Endodermal cell (in vitro differentiated cells): ENCODE results near the gene DELE1. TPM values are rescaled to one million over a fixed set of nuclear protein-coding genes. Genes with fewer than 3 reads are reported as not detected.
A peak's percentile ranks its signal among the peaks of the same experiment; 100 is the strongest.

ENCODE experiments used
- DNase-seq: peaks from one replicate; pipeline ENCODE4 v3.0.0-alpha.2; 2017
- H3K27ac ChIP-seq: 2 replicates; pipeline ENCODE4 v1.5.1; 2013; ENCODE audit warnings: mild to moderate bottlenecking, low read depth, low read length, moderate library complexity
- H3K27me3 ChIP-seq: 2 replicates; pipeline ENCODE4 v1.6.1; 2013; ENCODE audit warnings: mild to moderate bottlenecking, low read length, moderate library complexity; ENCODE audit not compliant: insufficient read depth, control insufficient read depth, poor library complexity, severe bottlenecking
- H3K36me3 ChIP-seq: 2 replicates; pipeline ENCODE4 v1.7.0; 2013; ENCODE audit warnings: mild to moderate bottlenecking, low read length, moderate library complexity; ENCODE audit not compliant: control insufficient read depth, insufficient read depth
- H3K4me1 ChIP-seq: one replicate; pipeline ENCODE4 v1.7.0; 2013; ENCODE audit warnings: low read length; ENCODE audit not compliant: control insufficient read depth, insufficient read depth
- H3K4me3 ChIP-seq: 2 replicates; pipeline ENCODE4 v1.5.1; 2013; ENCODE audit warnings: mild to moderate bottlenecking, low read length, moderate library complexity
- H3K9ac ChIP-seq: 2 replicates; pipeline ENCODE4 v1.6.1; 2013; ENCODE audit warnings: mild to moderate bottlenecking, low read length, moderate library complexity; ENCODE audit not compliant: poor library complexity, severe bottlenecking; ENCODE audit errors: extremely low read depth
- H3K9me3 ChIP-seq: 2 replicates; pipeline ENCODE4 v1.6.1; 2013; ENCODE audit warnings: mild to moderate bottlenecking, low read length, moderate library complexity; ENCODE audit not compliant: control insufficient read depth
- H3K27ac Mint-ChIP-seq: 2 replicates; pipeline ENCODE4 v1.8.0; 2020; ENCODE audit warnings: mixed read lengths
- H3K27me3 Mint-ChIP-seq: 2 replicates; pipeline ENCODE4 v1.8.0; 2021; ENCODE audit warnings: mild to moderate bottlenecking, mixed read lengths; ENCODE audit not compliant: insufficient read depth
- H3K36me3 Mint-ChIP-seq: 2 replicates; pipeline ENCODE4 v1.8.0; 2020; ENCODE audit warnings: low read depth, mixed read lengths
- H3K4me1 Mint-ChIP-seq: 2 replicates; pipeline ENCODE4 v1.8.0; 2020; ENCODE audit warnings: mixed read lengths
- H3K4me3 Mint-ChIP-seq: 2 replicates; pipeline ENCODE4 v1.8.0; 2020; ENCODE audit warnings: mild to moderate bottlenecking, moderate library complexity, mixed read lengths
- H3K9me3 Mint-ChIP-seq: 2 replicates; pipeline ENCODE4 v1.8.0; 2020; ENCODE audit warnings: mild to moderate bottlenecking, mixed read lengths
- CTCF ChIP-seq: fragments of 200-600 bp; sonication (generic); conservative IDR thresholded peaks from 2 replicates; pipeline ENCODE4 v1.5.0; 2021; ENCODE audit warnings: antibody characterized with exemption, mild to moderate bottlenecking
- WGBS, 2 experiments: methylation state at CpG; one replicate each; pipeline versions ENCODE4 v1.1.5 to v1.1.7; 2013; ENCODE audit warnings: missing lambda C conversion rate in 2 of 2, mixed read lengths in 1 of 2; ENCODE audit not compliant: insufficient coverage in 1 of 2, insufficient read length in 1 of 2; 5-methylcytosine and 5-hydroxymethylcytosine counted together
- total RNA-seq, 2 donors: library from RNA; stranded (reverse); fragmentation: NEBNext Ultra II Directional in 1 of 2; extraction: Animal tissue kit (Norgen Biotek cat#: 25700) in 1 of 2; gene quantifications; 2 replicates in 1 of 2; 3 replicates in 1 of 2; pipeline ENCODE4 v1.2.1, GENCODE V29; 2021

The DELE1 gene
- total RNA-seq, 2 donors from 2014 or later: 66.5 to 71.4 TPM

GRCh38 chr5:141878711-141879425, 44.8 kb upstream of the DELE1 start:
- H3K9me3 Mint-ChIP-seq: no peaks in the 10 kb centered on the region
- peak overlapping the region; percentile 88 for H3K27ac Mint-ChIP-seq
- DNase-seq: peak; percentile 95
- Histone ChIP-seq H3K36me3 (no peaks in the 10 kb centered on the region), H3K9ac (no peak overlapping the region), H3K4me3 (peak overlapping the region; percentile 85), H3K9me3 (no peaks in the 10 kb centered on the region), H3K27me3 (peaks cover 35% of the 10 kb centered on the region), H3K27ac (peak overlapping the region; percentile 71), H3K4me1 (peaks cover 12% of the 10 kb centered on the region)
- H3K36me3 Mint-ChIP-seq: no peaks in the 10 kb centered on the region
- peaks cover 46% of the 10 kb centered on the region for H3K27me3 Mint-ChIP-seq
- H3K4me1 Mint-ChIP-seq: peaks cover 38% of the 10 kb centered on the region
- peak overlapping the region; percentile 78 for H3K4me3 Mint-ChIP-seq
- TF ChIP-seq CTCF: peak; percentile 98
- 0% methylated on average over 10 to 40 of the region's 40 CpGs for WGBS, 2 experiments

GRCh38 chr5:141879426-141879759, 44.3 kb upstream of the DELE1 start:
- H3K9ac ChIP-seq: no peak overlapping the region
- DNase-seq: no peak
- peaks cover 40% of the 10 kb centered on the region for H3K27me3 ChIP-seq
- Mint-ChIP-seq H3K27me3 (peaks cover 51% of the 10 kb centered on the region), H3K4me1 (peaks cover 34% of the 10 kb centered on the region), H3K4me3 (peak overlapping the region; percentile 78), H3K36me3 (no peaks in the 10 kb centered on the region), H3K27ac (no peak overlapping the region), H3K9me3 (no peaks in the 10 kb centered on the region)
- no peaks in the 10 kb centered on the region for H3K9me3 ChIP-seq
- peaks cover 12% of the 10 kb centered on the region for H3K4me1 ChIP-seq
- no peaks in the 10 kb centered on the region for H3K36me3 ChIP-seq
- peak overlapping the region; percentile 41 for H3K27ac ChIP-seq
- H3K4me3 ChIP-seq: no peak overlapping the region
- WGBS, 2 experiments: 8 to 10% methylated on average over 2 of the region's 2 CpGs
- no peak for TF ChIP-seq CTCF

- Histone ChIP-seq H3K9ac (no peak overlapping the region), H3K27me3 (peaks cover 47% of the 10 kb centered on the region), H3K4me3 (no peak overlapping the region), H3K9me3 (no peaks in the 10 kb centered on the region), H3K27ac (no peak overlapping the region), H3K4me1 (peaks cover 5% of the 10 kb centered on the region), H3K36me3 (no peaks in the 10 kb centered on the region)
- no peak overlapping the region for H3K27ac Mint-ChIP-seq
- no peaks in the 10 kb centered on the region for H3K36me3 Mint-ChIP-seq
- H3K4me3 Mint-ChIP-seq: no peak overlapping the region
- H3K9me3 Mint-ChIP-seq: no peaks in the 10 kb centered on the region
- no peak for DNase-seq
- H3K27me3 Mint-ChIP-seq: peaks cover 58% of the 10 kb centered on the region
- no peak for TF ChIP-seq CTCF
- peaks cover 27% of the 10 kb centered on the region for H3K4me1 Mint-ChIP-seq
- 32 to 51% methylated on average over 3 to 7 of the region's 7 CpGs for WGBS, 2 experiments
Measured at GRCh38 chr5:141879941-141880738, 43.5 kb upstream of the DELE1 start.
